ENCODE results near the gene SAMD4A.

GRCh38 chr14:54674046-54674741 is 107.3 kb downstream of the SAMD4A start:
- TF ChIP-seq CTCF (conservative IDR thresholded peaks at IDR 0.05): no peak
- no peak for TF ChIP-seq EZH2 (IDR thresholded peaks at IDR 0.05; ENCODE audit: low read depth)

Data from PC-9 (cell line).